ENCODE measurements around the gene TAF9. TPM values are rescaled to one million over a fixed set of nuclear protein-coding genes. Genes with fewer than 3 reads are reported as not detected.

TAF9 gene, protein sequence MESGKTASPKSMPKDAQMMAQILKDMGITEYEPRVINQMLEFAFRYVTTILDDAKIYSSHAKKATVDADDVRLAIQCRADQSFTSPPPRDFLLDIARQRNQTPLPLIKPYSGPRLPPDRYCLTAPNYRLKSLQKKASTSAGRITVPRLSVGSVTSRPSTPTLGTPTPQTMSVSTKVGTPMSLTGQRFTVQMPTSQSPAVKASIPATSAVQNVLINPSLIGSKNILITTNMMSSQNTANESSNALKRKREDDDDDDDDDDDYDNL
- total RNA-seq = 67.1 TPM

DNA sequence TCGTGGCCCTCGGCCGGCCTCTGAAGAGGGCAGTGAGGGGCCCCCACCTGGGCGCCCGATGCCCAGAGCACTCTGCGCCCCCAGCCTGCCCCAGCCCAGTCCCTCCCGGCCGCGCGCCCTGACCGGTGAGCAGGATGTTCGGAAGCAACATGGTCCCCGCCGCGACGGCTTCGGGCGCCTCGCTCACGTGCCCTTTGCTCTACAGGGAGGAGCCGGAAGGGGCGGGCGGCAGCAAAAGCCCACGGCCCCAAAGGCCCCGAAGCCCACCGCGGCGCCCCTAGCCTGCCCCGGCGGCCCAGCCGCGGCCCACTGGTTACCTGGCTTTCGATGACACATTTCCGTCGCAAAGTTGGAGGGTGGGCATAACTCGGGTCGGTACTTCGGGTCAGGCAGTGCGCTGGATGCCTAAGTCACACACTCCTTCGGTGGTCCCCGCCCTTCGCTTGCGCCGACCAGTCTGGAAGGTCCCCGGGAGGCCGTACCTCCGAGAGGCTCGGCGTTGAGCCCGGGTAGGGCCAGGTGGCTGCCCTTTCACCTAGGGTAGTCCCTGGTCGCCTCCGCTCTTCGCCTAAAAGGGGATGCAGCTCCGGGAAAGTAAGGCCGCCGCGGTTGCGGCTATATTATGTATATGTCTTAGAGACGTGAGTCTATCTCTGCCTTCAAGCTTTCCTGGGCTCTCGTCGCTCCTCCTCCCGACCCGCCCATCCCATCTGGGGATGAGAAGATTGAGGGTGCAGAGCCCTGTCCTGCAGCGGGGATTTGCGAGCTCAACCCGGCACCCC, at the start of gene TAF9, which contains the start of the genes AK6 and RAD17:
Gene TAF9, minus strand, starts transcription at position 181 of the 782 bp plus-strand sequence. CDS start 3,783 bp downstream, outside the sequence.
Gene AK6, minus strand, starts transcription at position 181 of the 782 bp plus-strand sequence. Its CDS starts 30 bp downstream, at position 151.
Gene RAD17, plus strand, starts transcription at position 479 of the 782 bp plus-strand sequence. CDS start 2,391 bp downstream, outside the sequence.

DNA sequence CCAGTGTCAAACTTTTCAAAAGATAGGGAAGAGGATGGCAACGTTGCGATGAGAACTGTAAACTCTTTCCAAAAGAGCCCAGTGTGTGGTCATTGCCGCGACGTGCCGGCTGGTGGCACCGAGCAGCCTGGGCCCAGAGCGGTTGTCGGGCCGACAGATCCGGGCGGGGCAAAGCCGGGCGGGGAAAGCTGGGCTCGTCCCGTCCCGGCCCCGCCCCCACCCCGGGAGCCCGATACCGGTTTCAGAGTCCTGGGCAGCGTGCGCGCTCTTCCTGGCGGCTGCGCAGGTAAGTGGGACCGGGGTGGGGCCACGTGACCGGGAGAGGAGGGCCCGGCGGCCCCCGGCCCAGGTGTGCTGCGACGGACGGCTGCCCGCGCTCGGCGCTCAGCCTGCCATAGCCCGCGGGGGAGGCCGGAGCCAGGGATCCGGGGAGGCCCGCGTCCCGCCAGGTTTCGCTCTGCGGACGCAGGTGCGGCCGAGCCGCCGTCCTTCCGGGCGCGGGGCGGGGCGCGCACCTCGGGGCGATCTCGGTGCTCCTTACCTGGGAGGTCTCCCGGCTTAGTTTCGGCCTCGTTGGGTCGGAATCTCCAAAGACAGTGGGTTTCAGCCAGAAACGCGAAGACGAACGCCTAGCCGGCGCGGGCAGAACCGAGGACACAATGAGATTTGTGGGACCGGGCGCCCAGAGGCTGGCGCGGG, 45.7 kb upstream of the TAF9 start, which contains the start of gene MARVELD2:
Gene MARVELD2, plus strand, starts transcription at position 232 of the 699 bp plus-strand sequence. CDS start 4,270 bp downstream, outside the sequence.

Other genes with a start within 250 kb of the TAF9 start
- 38.5 TPM for gene CCNB1, start 202.4 kb downstream of the TAF9 start, total RNA-seq
- 13.6 TPM for gene CENPH, start 179.9 kb downstream of the TAF9 start, total RNA-seq
- gene CDK7, start 134.6 kb downstream of the TAF9 start, total RNA-seq = 50.7 TPM
- 10.1 TPM for gene CCDC125, start 36.7 kb downstream of the TAF9 start, total RNA-seq
- 20.5 TPM for gene AK6, start within 50 bp of the TAF9 start, total RNA-seq
- gene RAD17, start 298 bp upstream of the TAF9 start, total RNA-seq = 45.2 TPM
- 3.0 TPM for gene MARVELD2, start 45.6 kb upstream of the TAF9 start, total RNA-seq
- 12.0 TPM for gene OCLN, start 123.3 kb upstream of the TAF9 start, total RNA-seq
- gene GTF2H2C, start 190.7 kb upstream of the TAF9 start, total RNA-seq = 74.7 TPM